ENCODE measurements around the gene LHFPL4. TPM values are rescaled to one million over a fixed set of nuclear protein-coding genes. Genes with fewer than 3 reads are reported as not detected.
"Not testable (repeated sequence)": the region's sequence is repeated elsewhere in the genome, so short reads cannot be mapped to it uniquely, and the experiment has no call there.

The LHFPL4 gene
- total RNA-seq, 8 experiments from 2014 or later, result 0.25 to 15.1 (median 8.3) TPM

DNA sequence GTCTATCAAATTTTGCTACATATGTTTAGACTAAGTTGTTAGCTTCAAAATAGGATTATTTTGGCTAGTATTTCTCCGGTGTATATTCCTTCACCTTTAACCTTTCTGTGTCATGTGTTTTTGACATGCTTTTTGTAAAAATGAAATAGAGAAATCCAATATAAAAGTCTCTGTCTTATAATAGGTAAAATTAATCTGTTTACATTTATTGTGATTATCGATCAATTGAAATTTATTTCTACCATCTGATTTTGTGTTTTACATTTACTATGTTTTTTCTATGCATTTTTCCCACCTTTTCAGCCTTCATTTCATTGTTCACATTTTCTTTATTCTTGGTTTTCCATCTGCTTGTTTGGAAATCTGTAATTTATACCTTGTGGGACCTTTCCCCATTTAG, 11.7 kb upstream of the LHFPL4 start:
- no peak overlapping the region for H3K27ac ChIP-seq
- WGBS, 10 experiments, result 27 to 96% (median 74%) methylated on average over 1 to 2 of the region's 2 CpGs
- in situ Hi-C loops (cut with MboI; ENCODE audit: low pct_unique_long_range_greater_than_20kb in 2 of 9, low sequenced_read_pairs in 9 of 9, unreplicated experiment in 9 of 9), result no loop called here
- ATAC-seq (replicated peaks in 6 of 8), result no peak
- no peak overlapping the region for H3K4me3 ChIP-seq
- no peaks in the 10 kb centered on the region for H3K4me1 ChIP-seq (replicated peaks in 1 of 2)

- Histone ChIP-seq H3K27ac (no peak overlapping the region), H3K4me1 (replicated peaks in 1 of 2) (no peaks in the 10 kb centered on the region), H3K4me3 (no peak overlapping the region)
- WGBS, 10 experiments, result 0 to 82% (median 63%) methylated on average over 2 to 4 of the region's 5 CpGs; no CpG with 5 or more reads in 3 of the 10 experiments
- ATAC-seq (replicated peaks in 6 of 8), result no peak
- in situ Hi-C loops (cut with MboI; ENCODE audit: low pct_unique_long_range_greater_than_20kb in 2 of 9, low sequenced_read_pairs in 9 of 9, unreplicated experiment in 9 of 9), result no loop called here
These were observed 10.2 kb upstream of the LHFPL4 start for GRCh38 chr3:9563851-9564250.

DNA sequence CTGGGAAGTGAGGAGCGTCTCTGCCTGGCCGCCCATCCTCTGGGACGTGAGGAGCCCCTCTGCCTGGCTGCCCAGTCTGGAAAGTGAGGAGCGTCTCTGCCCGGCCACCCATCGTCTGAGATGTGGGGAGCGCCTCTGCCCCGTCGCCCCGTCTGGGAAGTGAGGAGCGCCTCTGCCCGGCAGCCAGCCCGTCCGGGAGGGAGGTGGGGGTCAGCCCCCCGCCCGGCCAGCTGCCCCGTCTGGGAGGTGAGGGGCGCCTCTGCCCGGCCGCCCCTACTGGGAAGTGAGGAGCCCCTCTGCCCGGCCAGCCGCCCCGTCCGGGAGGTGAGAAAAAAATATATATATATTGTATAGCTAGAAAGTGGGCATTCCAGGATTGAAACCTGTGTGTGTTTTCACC, 6.4 kb upstream of the LHFPL4 start:
- in situ Hi-C loops (cut with MboI; ENCODE audit: low pct_unique_long_range_greater_than_20kb in 2 of 9, low sequenced_read_pairs in 9 of 9, unreplicated experiment in 9 of 9); H3K4me1 ChIP-seq (replicated peaks in 1 of 2); H3K27ac ChIP-seq; ATAC-seq (replicated peaks in 6 of 8); H3K4me3 ChIP-seq: not testable (repeated sequence)
- WGBS, 10 experiments, result no CpG with 5 or more reads among the region's 24 CpGs

DNA sequence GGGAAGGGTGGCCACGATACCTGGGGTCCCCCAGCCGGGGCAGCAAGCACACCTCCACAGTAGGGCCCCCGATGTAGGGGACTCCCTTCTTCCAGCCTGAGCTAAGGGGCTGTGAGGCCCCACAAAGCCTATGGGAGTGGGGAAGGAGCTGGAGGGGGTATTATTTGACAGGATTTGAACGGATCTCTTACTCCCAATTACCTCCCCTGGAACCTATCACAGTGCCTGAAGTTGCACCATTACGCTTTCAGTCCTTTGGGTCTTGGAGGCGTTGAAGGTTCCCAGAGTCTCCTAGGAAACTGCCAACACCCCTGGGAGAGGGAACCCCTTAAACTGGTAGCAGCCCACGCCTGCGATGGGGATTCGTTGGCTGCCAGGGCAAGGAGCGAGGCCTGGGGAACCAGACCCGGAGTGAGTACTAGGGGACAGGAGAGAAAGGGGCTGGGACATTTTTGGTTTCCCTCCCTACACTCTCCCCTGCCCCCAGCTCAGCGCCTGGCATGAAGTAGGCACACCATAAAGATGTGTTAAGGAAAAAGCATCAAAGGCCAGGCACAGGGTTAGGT, 409 bp upstream of the LHFPL4 start:
- ATAC-seq (replicated peaks in 6 of 8), result peak in 1 of 8 experiments; percentile 59
- H3K4me1 ChIP-seq (replicated peaks in 1 of 2), result peaks cover 0 to 3% of the 10 kb centered on the region in 2 donors
- H3K4me3 ChIP-seq, result peak overlapping the region; percentile 59 to 68 (median 62)
- WGBS, 10 experiments, result 0 to 60% (median 28%) methylated on average over 1 to 4 of the region's 12 CpGs; no CpG with 5 or more reads in 4 of the 10 experiments
- in situ Hi-C loops (cut with MboI; ENCODE audit: low pct_unique_long_range_greater_than_20kb in 2 of 9, low sequenced_read_pairs in 9 of 9, unreplicated experiment in 9 of 9), result no loop called here
- no peak overlapping the region for H3K27ac ChIP-seq

- Histone ChIP-seq H3K27ac (no peak overlapping the region), H3K4me1 (replicated peaks in 1 of 2) (peaks cover 0 to 3% of the 10 kb centered on the region in 2 donors), H3K4me3 (peak overlapping the region; percentile 59 to 68 (median 62))
- peak; percentile 55 to 81 (median 76) for ATAC-seq (replicated peaks in 6 of 8)
- WGBS, 10 experiments, result 0 to 3% methylated on average over 3 to 6 of the region's 57 CpGs; no CpG with 5 or more reads in 8 of the 10 experiments
- in situ Hi-C loops (cut with MboI; ENCODE audit: low pct_unique_long_range_greater_than_20kb in 2 of 9, low sequenced_read_pairs in 9 of 9, unreplicated experiment in 9 of 9), result no loop called here
These were observed 1.2 kb downstream of the LHFPL4 start for GRCh38 chr3:9552252-9552999.

GRCh38 chr3:9550999-9551398, 2.6 kb downstream of the LHFPL4 start:
- 50 to 86% methylated on average over 1 of the region's 1 CpG; no CpG with 5 or more reads in 8 of the 10 experiments for WGBS, 10 experiments
- H3K4me1 ChIP-seq (replicated peaks in 1 of 2), result peaks cover 0 to 3% of the 10 kb centered on the region in 2 donors
- no peak overlapping the region for H3K27ac ChIP-seq
- ATAC-seq (replicated peaks in 6 of 8), result no peak
- H3K4me3 ChIP-seq, result no peak overlapping the region
- in situ Hi-C loops (cut with MboI; ENCODE audit: low pct_unique_long_range_greater_than_20kb in 2 of 9, low sequenced_read_pairs in 9 of 9, unreplicated experiment in 9 of 9), result no loop called here

GRCh38 chr3:9549600-9549999, 4.0 kb downstream of the LHFPL4 start:
- ATAC-seq (replicated peaks in 6 of 8), result no peak
- WGBS, 10 experiments, result 0 to 83% (median 60%) methylated on average over 1 to 2 of the region's 2 CpGs; no CpG with 5 or more reads in 5 of the 10 experiments
- in situ Hi-C loops (cut with MboI; ENCODE audit: low pct_unique_long_range_greater_than_20kb in 2 of 9, low sequenced_read_pairs in 9 of 9, unreplicated experiment in 9 of 9), result no loop called here

GRCh38 chr3:9548991-9549390, 4.6 kb downstream of the LHFPL4 start:
- no peak overlapping the region for H3K27ac ChIP-seq
- ATAC-seq (replicated peaks in 6 of 8), result no peak

More at GRCh38 chr3:9549600-9549999, 4.0 kb downstream of the LHFPL4 start:
- Histone ChIP-seq H3K4me1 (replicated peaks in 1 of 2) (peaks cover 0 to 3% of the 10 kb centered on the region in 2 donors), H3K27ac (no peak overlapping the region), H3K4me3 (no peak overlapping the region)

DNA sequence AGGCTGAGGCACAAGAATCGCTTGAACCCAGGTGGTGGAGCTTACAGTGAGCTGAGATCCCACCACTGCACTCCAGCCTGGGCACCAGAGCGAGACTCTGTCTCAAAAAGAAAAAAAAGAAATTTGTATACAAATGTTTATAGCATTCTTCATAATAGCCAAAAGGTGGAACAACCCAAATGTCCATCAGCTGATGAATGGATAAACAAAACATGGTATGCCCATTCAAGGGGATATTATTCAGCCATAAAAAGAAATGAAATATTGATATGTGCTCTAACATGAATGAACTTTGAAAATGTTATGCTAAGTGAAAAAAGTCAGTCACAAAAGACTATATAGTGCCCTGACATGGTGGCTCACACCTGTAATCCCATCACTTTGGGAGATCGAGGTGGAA, 11.4 kb downstream of the LHFPL4 start:
- Histone ChIP-seq H3K4me1 (replicated peaks in 1 of 2) (no peaks in the 10 kb centered on the region), H3K27ac (no peak overlapping the region), H3K4me3 (no peak overlapping the region)
- WGBS, 10 experiments, result 31 to 82% (median 70%) methylated on average over 1 to 3 of the region's 3 CpGs
- in situ Hi-C loops (cut with MboI; ENCODE audit: low pct_unique_long_range_greater_than_20kb in 2 of 9, low sequenced_read_pairs in 9 of 9, unreplicated experiment in 9 of 9), result no loop called here
- no peak for ATAC-seq (replicated peaks in 6 of 8)

More at GRCh38 chr3:9548991-9549390, 4.6 kb downstream of the LHFPL4 start:
- Histone ChIP-seq H3K4me3 (no peak overlapping the region), H3K4me1 (replicated peaks in 1 of 2) (peaks cover 0 to 3% of the 10 kb centered on the region in 2 donors)
- 5 to 100% (median 66%) methylated on average over 1 to 5 of the region's 5 CpGs; no CpG with 5 or more reads in 1 of the 10 experiments for WGBS, 10 experiments
- in situ Hi-C loops (cut with MboI; ENCODE audit: low pct_unique_long_range_greater_than_20kb in 2 of 9, low sequenced_read_pairs in 9 of 9, unreplicated experiment in 9 of 9), result no loop called here

DNA sequence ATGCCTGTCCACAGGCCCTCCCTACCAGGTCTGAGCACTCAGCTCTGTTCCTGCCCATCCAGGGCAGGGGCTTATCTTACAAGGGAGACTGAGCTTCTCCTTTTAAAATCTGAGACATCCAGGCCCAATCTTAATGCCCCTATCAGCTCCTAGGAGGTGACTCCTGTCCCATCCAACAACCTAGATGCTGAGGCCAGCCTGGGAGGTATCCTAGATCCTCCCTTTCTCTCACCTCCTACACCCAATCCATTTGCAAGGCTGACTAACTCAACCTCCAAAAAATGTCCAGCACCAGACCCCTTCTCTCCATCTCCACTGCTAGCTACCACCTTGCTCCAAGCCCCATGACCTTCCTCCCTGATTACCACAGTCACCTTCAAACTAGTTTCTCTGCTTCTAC, 17.4 kb downstream of the LHFPL4 start:
- no peak for ATAC-seq (replicated peaks in 6 of 8)
- Histone ChIP-seq H3K4me3 (no peak overlapping the region), H3K27ac (no peak overlapping the region), H3K4me1 (replicated peaks in 1 of 2) (no peaks in the 10 kb centered on the region)
- in situ Hi-C loops (cut with MboI; ENCODE audit: low pct_unique_long_range_greater_than_20kb in 2 of 9, low sequenced_read_pairs in 9 of 9, unreplicated experiment in 9 of 9), result no loop called here

GRCh38 chr3:9534429-9534828, 19.2 kb downstream of the LHFPL4 start:
- Histone ChIP-seq H3K4me3 (no peak overlapping the region), H3K27ac (no peak overlapping the region), H3K4me1 (replicated peaks in 1 of 2) (no peaks in the 10 kb centered on the region)
- no peak for ATAC-seq (replicated peaks in 6 of 8)
- 11 to 85% (median 47%) methylated on average over 1 to 3 of the region's 3 CpGs; no CpG with 5 or more reads in 1 of the 10 experiments for WGBS, 10 experiments
- in situ Hi-C loops (cut with MboI; ENCODE audit: low pct_unique_long_range_greater_than_20kb in 2 of 9, low sequenced_read_pairs in 9 of 9, unreplicated experiment in 9 of 9), result no loop called here

DNA sequence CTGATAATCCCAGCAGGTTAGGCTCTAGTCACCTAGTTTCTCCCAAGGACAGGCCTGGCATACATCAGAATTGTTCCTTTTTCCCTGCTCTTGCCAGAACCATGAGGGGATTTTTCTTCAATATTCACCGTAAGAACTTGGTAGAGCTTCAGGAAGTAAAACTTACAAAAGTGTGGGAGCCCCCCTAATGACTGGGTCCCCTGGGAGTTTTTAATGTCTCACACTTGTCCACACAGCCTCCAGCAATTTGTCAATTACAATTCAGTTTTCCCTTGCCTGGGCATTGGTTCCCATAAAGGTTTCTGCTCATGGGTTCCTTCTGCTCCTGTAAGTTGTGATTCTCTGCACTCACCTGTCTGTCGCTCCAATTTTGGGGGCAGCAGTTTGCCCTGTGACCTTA, 28.5 kb downstream of the LHFPL4 start:
- ATAC-seq (replicated peaks in 6 of 8), result no peak
- in situ Hi-C loops (cut with MboI; ENCODE audit: low pct_unique_long_range_greater_than_20kb in 2 of 9, low sequenced_read_pairs in 9 of 9, unreplicated experiment in 9 of 9), result no loop called here
- Histone ChIP-seq H3K27ac (no peak overlapping the region), H3K4me3 (no peak overlapping the region), H3K4me1 (replicated peaks in 1 of 2) (no peaks in the 10 kb centered on the region)
- 15 to 100% (median 78%) methylated on average over 1 to 2 of the region's 2 CpGs; no CpG with 5 or more reads in 2 of the 10 experiments for WGBS, 10 experiments

- H3K4me3 ChIP-seq, result no peak overlapping the region
- ATAC-seq (replicated peaks in 6 of 8), result no peak
- H3K27ac ChIP-seq, result no peak overlapping the region
- H3K4me1 ChIP-seq (replicated peaks in 1 of 2), result no peaks in the 10 kb centered on the region
- in situ Hi-C loops (cut with MboI; ENCODE audit: low pct_unique_long_range_greater_than_20kb in 2 of 9, low sequenced_read_pairs in 9 of 9, unreplicated experiment in 9 of 9), result no loop called here
- 0 to 73% (median 27%) methylated on average over 1 to 2 of the region's 2 CpGs for WGBS, 10 experiments
These were observed 38.7 kb downstream of the LHFPL4 start for GRCh38 chr3:9514956-9515355.

Measured in motor neuron (in vitro differentiated cells).